Spleen (tissue), 7 donors: ENCODE data around the gene GAL3ST2.

ENCODE experiments used
- CTCF ChIP-seq, 11 experiments: fragments of 200-600 bp in 7 of 11; fragments of 450-650 bp in 4 of 11; sonication (generic) in 4 of 11; IDR thresholded peaks in 8 of 11; conservative IDR thresholded peaks in 3 of 11; 1 replicate in 7 of 11; 2 replicates in 4 of 11; pipeline versions ENCODE4 v1.4.0 to v1.8.0; 2016 to 2021; ENCODE audit warnings: antibody characterized with exemption in 11 of 11, inconsistent platforms in 4 of 11, mild to moderate bottlenecking in 1 of 11
- POLR2A ChIP-seq, 3 donors: fragments of 450-650 bp; IDR thresholded peaks; one replicate each; pipeline ENCODE4 v1.5.1; 2017; ENCODE audit warnings: antibody characterized with exemption in 3 of 3, mild to moderate bottlenecking in 1 of 3
- POLR2AphosphoS5 ChIP-seq, 3 donors: sonication (generic); formaldehyde crosslinking; IDR thresholded peaks; one replicate each; pipeline ENCODE4 v1.5.1; 2017; ENCODE audit warnings: antibody characterized with exemption in 3 of 3
- donor health status: DM: no; HTN: no; CAD: no; lungs with moderate emphysema.
- donor health status: DM: no; HTN: no; CAD: no.
- donor health status: DM: no; HTN: no; CAD: no.

- TF ChIP-seq POLR2AphosphoS5 (IDR thresholded peaks at IDR 0.05) (no peak), POLR2A (IDR thresholded peaks at IDR 0.05) (no peak), CTCF (IDR thresholded peaks at IDR 0.05 in 8 of 11, conservative IDR thresholded peaks at IDR 0.05 in 3 of 11) (no peak)
Observed at GRCh38 chr2:241808721-241809382, 32.2 kb downstream of the GAL3ST2 start, which contains the start of gene NEU4.
